ENCODE results near the gene CSF2RB.
A peak's percentile ranks its signal among the peaks of the same experiment; 100 is the strongest.

Gene CSF2RB

DNA sequence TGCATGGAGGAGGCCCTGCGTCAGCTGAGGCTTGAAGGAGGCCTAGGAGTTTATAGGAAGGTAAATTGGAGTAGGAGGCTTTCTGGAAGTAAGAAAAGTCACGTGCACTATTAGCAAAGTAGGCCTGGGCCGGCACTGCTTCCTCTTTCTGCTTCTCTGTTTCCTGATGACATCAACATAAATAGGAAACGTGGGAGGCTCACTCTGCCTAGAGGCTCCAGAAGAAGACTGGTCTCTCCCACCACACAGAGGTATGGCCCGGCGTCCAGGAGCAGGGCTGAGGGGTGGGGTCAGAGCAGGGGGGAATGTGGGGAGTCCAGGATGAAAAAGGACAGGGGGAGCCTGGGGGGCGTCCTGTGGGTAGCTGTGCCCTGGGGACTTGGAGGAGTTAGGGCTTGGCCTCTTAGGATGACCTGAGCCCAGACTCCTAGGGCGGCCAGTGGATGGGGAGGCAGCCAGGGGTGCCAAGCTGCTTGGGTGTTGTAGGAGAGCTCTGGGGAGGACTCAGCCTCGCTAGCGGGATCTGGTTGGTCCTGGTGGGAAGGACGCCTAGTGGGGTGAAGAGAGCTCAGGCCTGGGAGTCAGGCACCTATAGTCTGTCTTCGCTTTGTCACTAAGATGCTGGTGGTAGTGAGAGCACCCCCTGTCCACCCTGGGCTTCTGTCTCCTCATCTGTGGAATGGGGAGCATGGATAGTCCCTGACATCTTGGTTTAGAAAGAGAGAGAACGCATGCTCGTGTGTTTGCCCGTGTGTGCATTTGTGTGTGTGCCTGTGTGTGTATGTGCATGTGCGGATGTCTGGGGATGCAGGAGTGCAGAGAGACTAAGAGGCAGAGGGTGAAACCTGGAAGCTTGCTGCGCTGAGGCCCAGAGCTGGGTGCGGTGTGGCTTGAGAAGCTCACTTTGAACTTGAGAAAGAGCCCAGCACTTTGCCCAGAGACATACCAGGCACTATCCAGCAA lies at the start of gene CSF2RB:
Gene CSF2RB, plus strand, starts transcription at position 202 of the 963 bp plus-strand sequence. CDS start 8,580 bp downstream, outside the sequence.
- no peak for DNase-seq (ENCODE audit: low read depth)

DNA sequence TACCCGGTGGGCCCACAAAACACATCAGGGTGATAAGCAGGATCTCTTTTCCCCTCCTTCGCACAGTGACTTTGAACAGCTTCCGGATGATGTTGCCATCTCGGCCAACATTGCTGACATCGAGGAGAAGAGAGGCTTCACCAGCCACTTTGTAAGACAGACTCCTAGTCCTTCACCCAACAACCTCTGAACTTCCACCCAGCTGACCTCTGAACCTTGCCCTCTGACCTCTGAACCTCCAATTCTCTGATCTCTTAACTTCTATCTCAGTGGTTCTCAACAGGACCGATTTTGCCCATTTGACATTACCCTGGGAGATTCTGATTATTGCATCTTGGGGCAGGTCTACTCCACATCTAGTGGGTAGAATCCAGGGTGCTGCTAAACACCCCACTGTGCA lies 49.4 kb upstream of the CSF2RB start:
- no peak for DNase-seq (ENCODE audit: low read depth)

DNA sequence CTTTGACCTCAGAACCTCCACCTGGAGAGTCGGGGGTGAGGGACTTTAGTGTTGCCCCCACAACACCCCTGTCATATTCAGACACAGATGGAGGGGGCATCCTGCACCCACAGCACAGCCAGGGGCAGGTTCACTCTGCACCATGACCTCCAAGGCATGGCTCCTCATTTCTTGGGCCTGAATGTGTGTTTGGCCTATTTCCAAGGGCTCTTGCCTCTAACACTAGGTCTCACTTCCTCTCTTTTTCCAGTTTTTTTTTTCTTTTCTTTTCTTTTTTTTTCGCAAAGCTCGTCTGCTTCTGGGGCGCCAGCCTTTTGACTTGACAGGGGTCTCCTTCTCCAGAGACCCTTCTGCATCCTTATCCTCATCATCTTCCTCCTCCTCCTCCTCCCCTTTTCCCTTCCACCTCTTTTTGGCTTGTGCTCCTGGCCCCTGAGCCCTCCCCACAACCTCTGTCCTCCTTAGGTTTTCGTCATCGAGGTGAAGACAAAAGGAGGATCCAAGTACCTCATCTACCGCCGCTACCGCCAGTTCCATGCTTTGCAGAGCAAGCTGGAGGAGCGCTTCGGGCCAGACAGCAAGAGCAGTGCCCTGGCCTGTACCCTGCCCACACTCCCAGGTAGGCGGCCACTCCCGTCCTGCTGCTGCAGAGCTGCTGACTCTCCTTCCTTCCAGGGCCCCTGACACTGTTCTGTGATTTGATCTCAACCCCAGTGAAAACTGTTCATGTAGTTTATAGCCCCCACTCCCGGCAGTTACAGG lies 48.8 kb upstream of the CSF2RB start:
- no peak for DNase-seq (ENCODE audit: low read depth)

DNA sequence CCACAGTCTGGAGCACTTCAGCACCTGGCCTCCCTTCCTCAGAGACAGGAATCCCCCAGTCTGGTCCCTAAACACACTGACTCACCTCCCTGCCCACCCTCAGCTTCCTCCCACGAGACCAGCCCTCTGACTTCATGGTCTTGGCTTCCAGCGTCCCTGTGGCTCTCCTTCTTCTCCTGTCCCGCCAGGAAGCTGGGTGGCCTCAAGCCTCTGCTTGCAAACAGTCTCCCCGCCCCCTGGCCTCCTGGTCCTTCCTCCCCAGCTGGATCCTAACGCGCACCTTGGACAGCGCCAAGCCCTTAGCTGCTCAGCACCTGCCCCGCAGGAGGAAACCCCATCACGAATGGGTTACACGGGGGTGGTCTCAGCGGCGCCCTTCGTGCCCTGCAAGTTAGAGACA lies 48.1 kb upstream of the CSF2RB start:
- DNase-seq (ENCODE audit: low read depth) = no peak

DNA sequence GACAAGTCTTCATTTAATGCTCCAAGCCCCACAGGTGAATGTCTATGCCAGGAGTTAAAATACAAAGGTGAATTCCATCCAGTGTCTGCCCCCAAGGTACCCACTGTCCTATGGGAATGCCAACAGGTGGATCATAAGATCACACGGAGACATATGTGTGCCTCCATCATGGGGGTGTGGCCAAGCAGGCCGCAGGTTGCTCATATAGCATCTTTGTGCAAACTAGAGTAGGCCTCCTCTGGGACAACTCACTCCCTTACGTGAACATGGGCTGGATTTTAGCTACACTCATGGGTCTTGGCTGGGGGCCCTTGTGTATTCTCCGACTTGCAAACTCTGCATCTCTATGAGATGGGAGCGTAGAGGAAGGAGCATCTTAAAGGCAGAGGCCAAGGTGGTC lies 45.7 kb upstream of the CSF2RB start:
- DNase-seq (ENCODE audit: low read depth) = no peak

DNA sequence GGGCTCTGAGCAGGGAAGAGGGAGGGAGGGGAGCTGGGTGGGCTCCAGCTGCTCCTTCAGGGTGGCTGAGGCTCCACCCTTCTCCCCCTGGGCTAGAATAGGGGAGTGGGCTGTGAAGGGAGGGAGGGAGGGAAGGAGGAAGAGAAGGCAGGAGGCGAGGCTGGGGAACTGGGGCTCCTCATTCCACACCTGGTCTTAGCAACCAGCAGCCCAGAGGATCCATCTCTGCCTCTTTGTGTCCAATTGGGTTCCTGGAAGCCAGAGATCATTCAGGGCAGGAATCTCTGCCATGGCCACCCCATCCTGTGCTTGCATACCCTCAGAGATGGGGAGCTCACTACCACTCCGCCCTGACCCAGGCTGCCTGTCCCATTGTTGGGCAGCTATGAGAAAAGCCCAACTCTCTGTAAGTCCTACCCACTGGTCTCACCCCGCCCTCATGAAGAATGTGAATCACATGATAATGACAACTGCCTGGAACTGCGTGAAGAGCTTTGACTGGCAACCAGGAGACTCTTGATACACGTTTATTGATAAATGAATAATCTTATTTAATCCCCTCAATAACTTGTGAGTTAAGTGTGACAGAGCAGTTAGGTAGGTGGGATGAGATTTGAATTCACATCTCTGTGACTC lies 44.8 kb upstream of the CSF2RB start:
- no peak for DNase-seq (ENCODE audit: low read depth)

DNA sequence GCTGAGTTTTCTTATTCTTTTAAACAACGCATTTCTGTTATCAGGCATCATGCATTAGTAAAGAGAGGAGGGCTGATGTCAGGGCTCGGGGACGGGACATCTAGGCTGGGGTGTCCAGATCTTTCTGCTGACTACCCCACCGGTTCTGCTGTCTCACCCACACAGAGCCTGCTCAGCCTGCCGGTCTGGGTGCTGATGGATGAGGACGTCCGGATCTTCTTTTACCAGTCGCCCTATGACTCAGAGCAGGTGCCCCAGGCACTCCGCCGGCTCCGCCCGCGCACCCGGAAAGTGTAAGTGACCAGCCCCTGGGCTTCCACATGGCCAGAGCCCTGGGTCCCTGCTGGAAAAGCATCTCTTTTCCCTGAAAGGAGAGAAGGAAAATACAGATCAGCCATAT lies 43.2 kb upstream of the CSF2RB start:
- DNase-seq (ENCODE audit: low read depth) = no peak

DNA sequence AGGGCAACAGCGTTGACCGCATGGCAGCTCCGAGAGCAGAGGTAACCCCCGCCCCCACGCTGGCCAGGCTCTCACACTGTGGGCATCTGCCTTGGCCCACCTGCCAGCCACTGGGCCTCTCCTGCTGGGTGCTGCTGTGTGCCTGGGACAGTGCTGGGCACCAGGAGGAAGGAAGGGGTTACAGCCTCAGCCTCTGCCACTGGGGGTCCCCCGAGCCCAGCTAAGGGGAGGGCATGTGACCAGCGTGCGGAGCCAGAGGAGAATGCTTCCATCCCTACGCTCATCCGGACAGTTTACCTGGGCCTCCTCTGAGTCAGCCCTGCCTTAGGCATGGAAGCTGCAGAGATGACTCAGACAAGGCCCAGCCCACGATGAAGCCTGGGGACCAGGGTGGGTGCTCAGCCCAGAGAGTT lies 41.8 kb upstream of the CSF2RB start:
- no peak for DNase-seq (ENCODE audit: low read depth)

DNA sequence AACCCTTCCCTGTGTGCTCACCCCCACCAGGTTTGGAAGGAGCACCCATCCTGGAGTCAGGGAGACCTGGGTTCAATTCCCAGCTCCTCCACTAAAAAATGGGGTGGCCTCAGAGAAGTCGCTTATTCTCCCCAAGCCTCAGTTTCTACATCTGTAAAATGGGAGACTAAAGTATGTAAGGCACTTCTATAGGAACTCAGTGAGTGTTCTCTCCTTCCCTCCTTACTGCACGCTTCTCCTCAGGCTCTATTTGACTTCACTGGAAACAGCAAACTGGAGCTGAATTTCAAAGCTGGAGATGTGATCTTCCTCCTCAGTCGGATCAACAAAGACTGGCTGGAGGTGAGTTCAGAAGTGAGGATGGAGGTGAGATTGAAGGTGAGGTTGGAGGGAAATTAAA lies 41.3 kb upstream of the CSF2RB start:
- no peak for DNase-seq (ENCODE audit: low read depth)

DNA sequence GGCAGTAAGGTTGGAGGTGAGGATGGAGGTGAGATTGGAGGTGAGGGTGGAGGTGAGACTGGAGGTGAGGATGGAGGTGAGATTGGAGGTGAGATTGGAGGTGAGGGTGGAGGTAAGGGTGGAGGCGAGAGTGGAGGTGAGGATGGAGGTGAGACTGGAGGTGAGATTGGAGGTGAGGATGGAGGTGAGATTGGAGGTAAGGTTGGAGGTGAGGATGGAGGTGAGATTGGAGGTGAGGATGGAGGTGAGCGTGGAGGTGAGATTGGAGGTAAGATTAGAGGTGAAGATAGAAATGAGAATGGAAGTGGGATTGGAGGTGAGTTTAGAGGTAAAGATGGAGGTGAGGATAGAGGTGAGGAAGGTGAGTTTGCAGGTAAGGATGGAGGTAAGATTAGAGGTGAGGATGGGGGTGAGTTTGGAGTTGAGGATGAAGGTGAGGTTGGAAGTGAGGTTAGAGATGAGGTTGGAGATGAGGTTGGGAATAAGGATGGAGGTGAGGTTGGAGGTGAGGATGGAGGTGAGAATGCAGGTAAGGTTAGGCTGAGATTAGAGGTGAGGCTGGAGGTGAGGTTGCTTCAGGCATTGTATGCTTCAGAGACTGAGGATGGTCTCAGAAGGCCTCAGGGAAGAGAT lies 40.4 kb upstream of the CSF2RB start:
- DNase-seq (ENCODE audit: low read depth) = no peak

DNA sequence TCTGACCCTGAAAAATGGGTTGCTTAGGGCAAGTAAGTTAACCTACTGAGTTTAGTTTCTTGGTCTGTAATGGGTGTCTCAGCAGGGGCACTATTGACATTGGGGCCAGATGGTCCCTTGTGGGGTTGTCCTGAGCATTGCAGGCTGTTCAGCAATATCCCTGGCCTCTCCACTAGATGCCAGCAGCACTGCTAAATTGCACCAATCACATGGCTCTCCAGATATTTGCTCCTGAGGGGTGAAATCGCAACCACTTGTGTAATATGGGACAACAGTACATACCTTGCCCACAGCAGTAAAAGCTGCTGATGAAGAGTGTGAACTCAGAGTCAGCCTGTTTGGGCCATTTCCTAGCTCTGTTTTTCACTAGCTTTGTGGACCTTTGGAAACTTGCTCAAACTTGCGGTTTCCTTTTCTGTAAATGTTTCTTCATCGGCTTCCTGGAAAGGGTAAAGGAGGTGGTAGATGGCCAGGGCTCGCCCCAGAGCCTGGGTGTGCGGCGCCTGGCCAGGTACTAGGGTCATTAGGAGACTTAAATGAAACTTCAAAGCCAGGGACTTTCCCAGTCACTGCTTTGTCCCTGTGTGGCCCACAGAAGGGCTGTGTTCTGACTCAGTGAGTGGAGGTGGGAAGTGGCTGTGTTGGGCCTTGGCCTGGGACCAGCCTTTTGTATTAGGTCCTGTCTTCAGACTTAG lies 39.7 kb upstream of the CSF2RB start:
- peak; percentile 20 for DNase-seq (ENCODE audit: low read depth)

DNA sequence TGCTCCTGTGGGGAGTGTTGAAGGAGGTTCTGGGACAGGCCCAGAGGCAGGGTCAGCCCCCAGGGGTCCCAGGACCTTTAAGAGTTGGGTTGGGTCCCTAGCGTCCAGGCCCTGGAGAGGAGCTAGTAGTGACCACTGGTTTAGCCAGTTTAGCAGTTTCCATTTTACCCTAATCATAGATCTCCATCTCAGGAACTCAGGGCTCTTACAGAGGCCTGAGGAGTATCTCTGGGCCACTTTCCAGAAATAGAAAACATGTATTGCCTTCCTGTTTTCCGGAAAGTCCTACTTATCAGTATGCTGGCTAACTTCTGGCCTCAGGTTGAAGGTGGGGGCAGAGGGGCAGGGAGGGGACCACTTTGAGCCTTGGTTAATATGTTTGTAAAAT lies 39.1 kb upstream of the CSF2RB start:
- no peak for DNase-seq (ENCODE audit: low read depth)

DNA sequence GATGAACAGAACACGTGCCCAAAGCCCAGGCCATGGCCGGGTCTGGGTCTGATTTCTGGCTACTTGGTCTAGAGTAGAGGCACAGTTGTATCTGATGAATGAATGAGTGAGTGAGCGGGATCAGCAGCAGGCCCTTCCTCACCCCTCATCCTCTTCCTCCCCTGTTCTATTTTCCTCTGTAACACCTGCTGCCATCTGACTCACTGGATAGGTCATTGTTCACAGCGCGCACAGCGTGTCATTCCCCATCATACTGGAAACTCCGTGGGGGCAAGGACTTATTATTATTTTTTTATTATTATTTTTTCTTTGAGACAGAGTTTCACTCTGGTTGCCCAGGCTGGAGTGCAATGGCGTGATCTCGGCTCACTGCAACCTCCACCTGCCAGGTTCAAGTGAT lies 38.7 kb upstream of the CSF2RB start:
- no peak for DNase-seq (ENCODE audit: low read depth)

DNA sequence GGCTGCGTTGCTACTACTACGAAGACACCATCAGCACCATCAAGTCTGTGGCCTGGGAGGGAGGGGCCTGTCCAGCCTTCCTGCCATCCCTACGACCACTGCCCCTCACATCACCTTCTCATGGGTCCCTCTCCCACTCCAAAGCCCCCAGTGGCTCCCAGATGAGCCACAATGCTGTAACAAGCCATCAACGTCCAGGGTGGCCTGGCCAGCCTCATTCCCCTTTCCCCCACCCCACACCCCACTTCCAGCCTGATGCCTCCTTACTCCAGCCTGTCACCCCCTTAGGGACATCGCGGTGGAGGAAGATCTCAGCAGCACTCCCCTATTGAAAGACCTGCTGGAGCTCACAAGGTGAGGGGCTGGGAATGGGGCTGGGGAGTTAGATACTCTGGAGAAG lies 37.7 kb upstream of the CSF2RB start:
- DNase-seq (ENCODE audit: low read depth) = no peak

DNA sequence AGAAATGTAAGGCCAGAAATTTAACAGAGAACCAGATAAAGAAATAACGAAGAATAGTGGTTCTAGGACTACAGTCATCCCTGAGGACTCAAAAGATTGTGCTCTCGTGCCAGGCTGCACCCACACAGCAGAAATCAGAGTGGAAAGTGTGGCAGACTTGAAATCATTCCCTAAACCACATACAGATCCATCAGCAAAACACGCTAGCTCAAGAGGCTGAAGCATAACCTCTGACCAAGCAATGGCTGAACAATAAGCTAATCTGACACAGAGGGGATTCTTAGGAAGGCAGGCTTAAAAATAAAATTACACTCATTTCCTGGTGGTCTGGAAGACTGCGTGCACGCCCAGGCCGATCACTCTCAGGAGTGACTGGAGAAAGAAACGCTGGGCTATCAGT lies 33.7 kb upstream of the CSF2RB start:
- no peak for DNase-seq (ENCODE audit: low read depth)

DNA sequence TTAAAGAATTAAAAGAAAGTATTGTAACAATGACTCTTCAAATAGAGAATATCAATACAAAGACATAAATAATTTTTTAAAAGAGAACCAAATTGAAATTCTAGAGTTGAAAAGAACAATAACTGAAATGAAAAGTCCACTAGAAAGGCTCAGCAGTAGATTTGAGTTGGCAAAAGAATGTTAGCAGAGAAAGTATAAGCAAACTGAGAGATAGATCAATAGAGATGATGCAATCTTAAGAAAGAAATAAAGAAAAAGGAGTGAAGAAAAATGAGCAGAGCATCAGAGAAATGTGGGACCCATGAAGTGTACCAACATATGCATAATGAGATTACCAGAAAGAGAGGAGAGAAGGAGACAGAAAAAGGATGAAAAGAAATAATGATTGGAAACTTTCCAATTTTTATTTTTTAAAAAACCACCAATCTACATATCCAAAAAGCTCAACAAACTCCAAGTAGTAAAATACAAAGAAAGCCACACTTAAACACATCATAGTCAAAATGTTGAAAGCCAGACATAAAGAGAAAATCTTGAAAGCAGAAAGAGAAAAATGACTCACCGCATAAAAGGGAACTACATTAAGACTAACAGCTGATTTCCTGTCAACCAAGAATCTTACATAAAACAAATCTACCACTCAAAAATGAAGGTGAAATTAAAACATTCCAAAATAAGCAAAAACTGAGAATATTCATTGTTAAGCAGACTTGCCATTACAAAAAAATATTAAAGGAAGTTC lies 31.8 kb upstream of the CSF2RB start:
- no peak for DNase-seq (ENCODE audit: low read depth)

DNA sequence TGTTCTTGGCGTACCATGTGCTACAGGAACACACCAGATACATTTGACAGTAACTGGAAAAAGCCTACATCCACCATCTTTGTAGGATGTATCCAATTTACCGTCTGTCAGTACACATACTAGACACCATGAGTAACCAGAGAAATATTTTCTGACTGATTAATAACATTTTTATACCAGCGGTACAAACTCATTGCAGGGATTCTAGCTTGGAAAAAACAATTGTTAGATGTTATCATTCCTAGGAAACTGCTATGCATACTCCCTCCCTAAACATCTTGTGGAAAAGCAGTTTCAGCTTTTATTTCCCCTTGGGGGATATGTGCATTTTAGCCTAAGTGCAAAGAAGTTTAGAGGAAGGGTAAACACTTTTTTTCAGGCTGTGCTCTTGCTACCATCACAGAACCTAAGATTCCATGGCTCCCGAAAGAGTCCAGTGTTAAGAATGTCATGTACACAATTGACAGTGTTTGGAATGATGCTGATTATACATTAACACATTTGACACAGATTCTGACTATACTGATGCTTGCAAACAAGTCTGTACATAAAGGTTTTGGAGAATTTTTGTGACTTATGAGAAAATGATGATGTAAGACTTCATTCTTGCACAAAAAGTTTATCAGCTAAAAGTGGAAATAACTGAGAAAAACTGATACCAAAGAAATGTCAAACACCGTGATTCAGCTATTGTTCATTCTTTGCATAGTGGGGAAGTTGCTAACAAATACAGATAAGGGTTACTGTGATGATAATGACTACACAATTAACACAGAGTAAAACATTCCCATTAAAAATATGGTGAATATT lies 28.9 kb upstream of the CSF2RB start:
- DNase-seq (ENCODE audit: low read depth) = no peak

DNA sequence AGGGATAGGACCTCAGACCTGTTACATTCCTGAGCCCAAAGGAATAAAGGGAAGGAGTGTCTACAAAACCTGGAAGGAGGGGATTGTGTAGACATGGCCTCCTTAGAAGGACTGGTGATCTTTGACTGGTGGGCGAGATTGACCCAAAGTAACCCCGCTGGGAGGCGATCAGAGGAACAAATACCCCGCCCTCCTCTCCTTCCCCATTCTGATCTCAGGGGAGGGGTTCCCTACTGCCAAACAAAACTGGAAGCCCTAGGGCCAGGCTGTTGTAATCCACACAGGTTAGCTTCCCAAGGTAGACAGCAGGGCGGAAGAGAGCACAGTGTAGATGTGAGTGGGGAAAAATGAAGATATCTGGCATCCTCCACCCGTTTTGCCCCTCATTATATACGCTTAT lies 28.0 kb upstream of the CSF2RB start:
- DNase-seq (ENCODE audit: low read depth) = no peak

DNA sequence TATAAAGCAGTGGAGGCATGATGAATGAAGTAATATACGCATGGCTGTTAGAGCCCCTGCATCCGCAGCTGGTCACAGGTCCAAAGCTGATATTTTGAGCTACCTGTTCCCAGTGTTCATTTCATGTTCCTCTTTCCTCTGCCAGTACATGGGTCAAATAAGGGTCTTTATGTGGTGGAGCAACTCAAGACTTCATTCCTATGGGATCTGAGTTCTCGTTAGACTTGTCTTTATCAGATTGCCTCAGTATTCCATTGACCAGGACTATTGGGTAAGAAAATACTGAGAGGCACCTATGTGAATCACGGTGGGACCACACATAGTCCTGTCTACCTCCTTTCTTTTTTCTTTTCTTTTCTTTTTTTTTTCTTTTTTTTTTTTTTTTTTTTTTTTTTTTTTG lies 27.4 kb upstream of the CSF2RB start:
- no peak for DNase-seq (ENCODE audit: low read depth)

DNA sequence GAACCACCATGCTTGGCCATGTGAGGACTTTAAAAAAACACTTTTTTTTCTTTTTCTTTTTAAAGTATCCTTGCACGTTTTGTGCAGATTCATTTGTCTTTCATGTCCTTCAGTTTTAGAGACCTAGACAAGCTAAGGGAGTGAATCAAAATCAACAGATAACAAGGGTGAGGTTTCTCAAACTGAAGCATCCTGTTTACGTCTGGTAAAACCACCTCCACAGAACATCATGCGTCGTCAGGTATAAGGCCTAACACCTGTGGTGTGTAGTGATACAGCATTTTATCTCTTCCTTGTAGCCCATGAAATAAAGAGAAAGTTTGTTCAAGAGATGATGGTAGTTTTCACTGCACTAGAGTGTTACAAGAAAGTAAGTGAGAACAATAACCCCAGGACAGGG lies 26.3 kb upstream of the CSF2RB start:
- DNase-seq (ENCODE audit: low read depth) = no peak
